GM20000 (cell line): Measurements from ENCODE around the gene KCNIP3.

Source experiments
- DNase-seq: peaks from one replicate; pipeline ENCODE4 v3.0.0; 2012; ENCODE audit warnings: low spot score
- TF ChIP-seq, protein P1 (sequence below): IDR thresholded peaks from 2 replicates; pipeline ENCODE4 v1.5.1; 2012; ENCODE audit warnings: mild to moderate bottlenecking, control low read depth; ENCODE audit errors: extremely low read depth, missing control alignments

Gene KCNIP3

DNA sequence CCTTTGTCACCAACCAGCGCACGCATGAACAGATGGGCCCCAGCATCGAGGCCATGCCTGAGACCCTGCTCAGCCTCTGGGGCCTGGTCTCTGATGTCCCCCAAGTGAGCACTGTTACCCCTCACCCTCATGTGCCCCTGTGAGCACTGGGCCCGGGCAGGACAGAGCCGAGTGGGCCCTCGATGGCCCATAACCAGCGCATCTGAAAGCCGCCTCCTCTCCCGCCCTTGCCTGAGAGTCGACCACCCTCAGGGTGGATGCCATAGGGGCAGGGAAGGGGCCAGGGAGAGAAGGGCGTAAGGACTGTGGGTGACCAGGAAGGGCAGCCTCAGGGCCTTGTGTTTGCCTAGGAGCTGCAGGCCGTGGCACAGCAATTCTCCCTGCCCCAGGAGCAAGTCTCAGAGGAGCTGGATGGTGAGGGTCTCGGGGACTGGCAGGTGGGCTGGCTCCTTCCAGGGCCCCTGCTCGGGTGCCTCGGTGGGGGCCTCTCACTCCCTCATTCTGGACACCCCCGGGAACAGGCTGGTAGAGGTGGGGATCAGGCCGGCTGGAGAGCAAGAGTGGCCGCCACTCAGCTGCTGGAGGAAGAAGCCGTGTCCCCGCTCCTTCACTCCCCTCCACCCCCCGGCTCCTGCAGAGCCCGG is 20.8 kb upstream of the KCNIP3 start:
- no peak for DNase-seq
- TF ChIP-seq, protein P1, sequence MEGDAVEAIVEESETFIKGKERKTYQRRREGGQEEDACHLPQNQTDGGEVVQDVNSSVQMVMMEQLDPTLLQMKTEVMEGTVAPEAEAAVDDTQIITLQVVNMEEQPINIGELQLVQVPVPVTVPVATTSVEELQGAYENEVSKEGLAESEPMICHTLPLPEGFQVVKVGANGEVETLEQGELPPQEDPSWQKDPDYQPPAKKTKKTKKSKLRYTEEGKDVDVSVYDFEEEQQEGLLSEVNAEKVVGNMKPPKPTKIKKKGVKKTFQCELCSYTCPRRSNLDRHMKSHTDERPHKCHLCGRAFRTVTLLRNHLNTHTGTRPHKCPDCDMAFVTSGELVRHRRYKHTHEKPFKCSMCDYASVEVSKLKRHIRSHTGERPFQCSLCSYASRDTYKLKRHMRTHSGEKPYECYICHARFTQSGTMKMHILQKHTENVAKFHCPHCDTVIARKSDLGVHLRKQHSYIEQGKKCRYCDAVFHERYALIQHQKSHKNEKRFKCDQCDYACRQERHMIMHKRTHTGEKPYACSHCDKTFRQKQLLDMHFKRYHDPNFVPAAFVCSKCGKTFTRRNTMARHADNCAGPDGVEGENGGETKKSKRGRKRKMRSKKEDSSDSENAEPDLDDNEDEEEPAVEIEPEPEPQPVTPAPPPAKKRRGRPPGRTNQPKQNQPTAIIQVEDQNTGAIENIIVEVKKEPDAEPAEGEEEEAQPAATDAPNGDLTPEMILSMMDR = no peak

DNA sequence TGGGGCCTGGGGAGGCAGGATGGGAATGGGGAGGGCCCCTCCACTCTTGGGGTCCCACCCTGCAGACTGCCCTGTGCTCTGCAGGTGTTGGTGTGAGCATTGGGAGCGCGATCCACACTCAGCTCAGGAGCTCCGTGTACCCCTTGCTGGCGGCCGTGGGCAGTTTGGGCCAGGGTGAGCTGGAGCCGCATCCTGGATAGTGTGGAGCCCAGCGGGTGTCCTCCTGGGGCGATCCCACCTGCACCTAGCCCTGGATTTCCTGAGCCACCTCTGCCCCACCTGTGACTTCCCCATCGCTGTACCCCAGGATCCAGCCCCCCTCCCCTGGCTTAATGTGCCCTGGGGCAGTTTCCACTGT is 20.3 kb upstream of the KCNIP3 start:
- TF ChIP-seq, protein P1 = no peak
- DNase-seq = no peak

DNA sequence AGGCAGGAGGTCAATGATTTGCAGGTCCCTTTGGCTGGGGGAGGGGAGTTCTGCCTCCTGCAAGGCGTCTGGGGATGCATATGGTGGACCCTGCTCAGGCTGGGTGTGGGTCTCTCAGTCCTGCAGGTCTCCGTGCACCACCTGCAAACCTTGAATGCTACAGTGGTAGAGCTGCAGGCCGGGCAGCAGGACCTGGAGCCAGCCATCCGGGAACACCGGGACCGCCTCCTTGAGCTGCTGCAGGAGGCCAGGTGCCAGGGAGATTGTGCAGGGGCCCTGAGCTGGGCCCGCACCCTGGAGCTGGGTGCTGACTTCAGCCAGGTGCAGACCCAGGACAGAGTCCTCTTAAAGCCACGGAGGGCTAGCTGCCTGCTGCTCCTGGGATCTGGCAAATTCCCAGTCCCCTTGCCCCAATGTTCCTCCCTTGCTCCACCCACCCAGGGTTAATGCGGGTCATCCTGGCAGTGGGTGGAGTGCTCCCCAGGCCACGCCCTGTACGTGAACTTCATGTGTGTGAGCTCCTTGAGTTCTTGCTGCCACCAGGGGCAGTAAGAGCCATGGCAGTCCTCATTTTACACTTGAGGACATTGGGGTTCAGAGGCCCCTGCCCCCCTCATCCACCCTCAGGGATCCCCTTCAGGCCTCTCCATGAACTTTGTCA is 19.8 kb upstream of the KCNIP3 start:
- TF ChIP-seq, protein P1 = no peak
- no peak for DNase-seq

- DNase-seq = no peak
- TF ChIP-seq, protein P1 = no peak
These were observed 19.1 kb upstream of the KCNIP3 start for GRCh38 chr2:95278051-95278471.

- TF ChIP-seq, protein P1 = no peak
- DNase-seq = no peak
These were observed 18.4 kb upstream of the KCNIP3 start for GRCh38 chr2:95278637-95279225.

- TF ChIP-seq, protein P1 = no peak
- DNase-seq = no peak
These were observed 17.6 kb upstream of the KCNIP3 start for GRCh38 chr2:95279435-95280035.

DNA sequence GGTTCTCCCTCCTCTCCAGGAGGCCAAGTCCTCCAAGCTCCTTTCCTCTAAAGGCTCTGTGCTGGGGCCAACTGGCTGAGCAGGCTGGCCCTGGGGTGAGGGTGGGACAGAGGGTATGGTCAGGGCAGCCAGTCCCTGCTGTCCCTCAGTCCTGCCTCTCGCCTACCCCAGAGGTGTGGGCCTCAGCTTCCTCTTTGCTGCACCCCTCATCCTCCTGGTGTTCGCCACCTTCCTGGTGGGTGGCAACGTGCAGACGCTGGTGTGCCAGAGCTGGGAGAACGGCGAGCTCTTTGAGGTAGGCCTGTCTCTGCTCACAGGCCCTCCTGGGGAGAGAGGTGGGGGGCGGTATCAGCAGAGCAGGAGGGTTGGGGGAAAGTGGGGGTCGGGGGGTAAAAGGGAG is 16.1 kb upstream of the KCNIP3 start:
- TF ChIP-seq, protein P1 = no peak
- DNase-seq = no peak
